Putamen (tissue), 1 donor: ENCODE results near the gene PRTN3.
A peak's percentile ranks its signal among the peaks of the same experiment; 100 is the strongest.

Source experiments
- DNase-seq: peaks from one replicate; pipeline ENCODE4 v3.0.0-alpha.2; 2016; ENCODE audit warnings: low spot score

Gene PRTN3

GRCh38 chr19:840519-841206 is at the start of gene PRTN3:
Gene PRTN3 (plus strand): TSS chr19:840999. CDS start chr19:841009, 10 bp downstream.
- no peak for DNase-seq

GRCh38 chr19:791007-791566 is 49.7 kb upstream of the PRTN3 start:
- DNase-seq, result no peak

- no peak for DNase-seq
Measured at GRCh38 chr19:791567-792305, 49.1 kb upstream of the PRTN3 start.

GRCh38 chr19:792306-792885 is 48.4 kb upstream of the PRTN3 start:
- DNase-seq, result no peak

GRCh38 chr19:793806-794205 is 47.0 kb upstream of the PRTN3 start:
- DNase-seq, result no peak

- no peak for DNase-seq
Measured at GRCh38 chr19:795073-795611, 45.7 kb upstream of the PRTN3 start.

- DNase-seq, result no peak
Measured at GRCh38 chr19:795691-796581, 44.9 kb upstream of the PRTN3 start.

GRCh38 chr19:796692-797527 is 43.9 kb upstream of the PRTN3 start, which contains the start of gene PTBP1:
Gene PTBP1 (plus strand): TSS chr19:797452. CDS start chr19:797498, 46 bp downstream.
- peak; percentile 100 for DNase-seq

GRCh38 chr19:797528-798414 is 43.0 kb upstream of the PRTN3 start:
- peak; percentile 85 for DNase-seq

- no peak for DNase-seq
Measured at GRCh38 chr19:798415-799075, 42.3 kb upstream of the PRTN3 start.

- DNase-seq, result no peak
Measured at GRCh38 chr19:799076-799881, 41.5 kb upstream of the PRTN3 start.

GRCh38 chr19:800360-801029 is 40.3 kb upstream of the PRTN3 start:
- no peak for DNase-seq

GRCh38 chr19:801030-801860 is 39.6 kb upstream of the PRTN3 start:
- DNase-seq, result no peak

- no peak for DNase-seq
Measured at GRCh38 chr19:801861-802497, 38.8 kb upstream of the PRTN3 start.

- DNase-seq, result no peak
Measured at GRCh38 chr19:802498-803098, 38.2 kb upstream of the PRTN3 start.

- DNase-seq, result no peak
Measured at GRCh38 chr19:803099-803561, 37.7 kb upstream of the PRTN3 start.
